WTC11 (cell line): ENCODE measurements around the gene NAV2. TPM values are rescaled to one million over a fixed set of nuclear protein-coding genes. Genes with fewer than 3 reads are reported as not detected.

Source experiments
- ATAC-seq: fragments of 200-7000 bp; cut with Tn5 transposase; 2 replicates; pipeline ENCODE4 v1.10.0; 2021; ENCODE audit warnings: mild to moderate bottlenecking, moderate library complexity
- CTCF ChIA-PET: fragments of 300-600 bp; sonication (Branson Sonifier 250); formaldehyde crosslinking; loops from one replicate; lab custom pipeline; 2021; ENCODE audit warnings: antibody characterized with exemption; lab: Charles Lee
- POLR2A ChIA-PET: fragments of 350-600 bp; sonication (Branson Sonifier 250); formaldehyde crosslinking; loops from one replicate; lab custom pipeline; 2021; ENCODE audit warnings: antibody characterized with exemption; lab: Charles Lee
- DNase-seq: peaks from one replicate; pipeline ENCODE4 v3.0.0; 2021; ENCODE audit warnings: low spot score
- H3K27ac Mint-ChIP-seq: 2 replicates; pipeline ENCODE4 v1.8.0; 2021; ENCODE audit warnings: mixed read lengths
- H3K27me3 Mint-ChIP-seq: 2 replicates; pipeline ENCODE4 v1.8.0; 2021; ENCODE audit warnings: low read depth, mild to moderate bottlenecking, moderate library complexity, mixed read lengths
- H3K36me3 Mint-ChIP-seq: 2 replicates; pipeline ENCODE4 v1.8.0; 2021; ENCODE audit warnings: mixed read lengths
- H3K4me1 Mint-ChIP-seq: 2 replicates; pipeline ENCODE4 v1.8.0; 2022; ENCODE audit warnings: mixed read lengths
- H3K4me3 Mint-ChIP-seq: 2 replicates; pipeline ENCODE4 v1.8.0; 2021; ENCODE audit warnings: mild to moderate bottlenecking, moderate library complexity, mixed read lengths
- H3K9me3 Mint-ChIP-seq: 2 replicates; pipeline ENCODE4 v1.8.0; 2021; ENCODE audit warnings: mixed read lengths
- AFF4 ChIP-seq: sonication (generic); formaldehyde crosslinking; IDR thresholded peaks from 2 replicates; pipeline ENCODE4 v1.8.1; 2023; ENCODE audit warnings: mild to moderate bottlenecking, missing genetic modification reagents, borderline replicate concordance
- CDX4 ChIP-seq: fragments of 250-450 bp; sonication (Bioruptor Pico); IDR thresholded peaks from 2 replicates; pipeline ENCODE4 v1.9.0; 2021; ENCODE audit warnings: moderate library complexity, mild to moderate bottlenecking, inconsistent platforms, borderline replicate concordance
- ETV6 ChIP-seq: sonication (generic); formaldehyde crosslinking; IDR thresholded peaks from 2 replicates; pipeline ENCODE4 v1.8.1; 2022; ENCODE audit warnings: mild to moderate bottlenecking, missing genetic modification reagents
- FOXP1 ChIP-seq: sonication (generic); formaldehyde crosslinking; IDR thresholded peaks from 2 replicates; pipeline ENCODE4 v1.8.0; 2022; ENCODE audit warnings: missing genetic modification reagents, mild to moderate bottlenecking, moderate library complexity, borderline replicate concordance
- HMGXB4 ChIP-seq: sonication (generic); formaldehyde crosslinking; IDR thresholded peaks from 2 replicates; pipeline ENCODE4 v1.8.1; 2023; ENCODE audit warnings: mild to moderate bottlenecking, moderate library complexity, missing genetic modification reagents
- IRF2 ChIP-seq: sonication (generic); formaldehyde crosslinking; IDR thresholded peaks from 2 replicates; pipeline ENCODE4 v1.8.0; 2022; ENCODE audit warnings: low read depth, missing genetic modification reagents, borderline replicate concordance
- NR1H2 ChIP-seq: sonication (generic); formaldehyde crosslinking; IDR thresholded peaks from 2 replicates; pipeline ENCODE4 v1.9.0; 2021; ENCODE audit warnings: mild to moderate bottlenecking, moderate library complexity, missing genetic modification reagents
- NR2C2 ChIP-seq: sonication (generic); formaldehyde crosslinking; IDR thresholded peaks from 2 replicates; pipeline ENCODE4 v1.8.0; 2022; ENCODE audit warnings: mild to moderate bottlenecking, missing genetic modification reagents
- PREB ChIP-seq: sonication (generic); formaldehyde crosslinking; IDR thresholded peaks from 2 replicates; pipeline ENCODE4 v1.8.1; 2022; ENCODE audit warnings: mild to moderate bottlenecking, missing genetic modification reagents, moderate library complexity, borderline replicate concordance
- PRRX2 ChIP-seq: fragments of 250-450 bp; sonication (Bioruptor Pico); IDR thresholded peaks from 2 replicates; pipeline ENCODE4 v1.8.0; 2021; ENCODE audit warnings: mild to moderate bottlenecking
- STAT6 ChIP-seq: sonication (generic); formaldehyde crosslinking; conservative IDR thresholded peaks from 2 replicates; pipeline ENCODE4 v1.8.1; 2023; ENCODE audit warnings: mild to moderate bottlenecking, low read depth, missing genetic modification reagents, moderate library complexity
- ZMAT4 ChIP-seq: fragments of 250-450 bp; sonication (Bioruptor Pico); IDR thresholded peaks from 2 replicates; pipeline ENCODE4 v1.9.0; 2021; ENCODE audit warnings: mild to moderate bottlenecking
- ZNF232 ChIP-seq: sonication (generic); formaldehyde crosslinking; IDR thresholded peaks from 2 replicates; pipeline ENCODE4 v1.8.0; 2022; ENCODE audit warnings: mild to moderate bottlenecking, missing genetic modification reagents
- ZNF263 ChIP-seq: sonication (generic); formaldehyde crosslinking; IDR thresholded peaks from 2 replicates; pipeline ENCODE4 v1.8.1; 2022; ENCODE audit warnings: low read depth, mild to moderate bottlenecking, moderate library complexity, missing genetic modification reagents
- ZNF532 ChIP-seq: fragments of 250-450 bp; sonication (Bioruptor Pico); IDR thresholded peaks from 2 replicates; pipeline ENCODE4 v1.9.0; 2021; ENCODE audit warnings: mild to moderate bottlenecking, borderline replicate concordance
- ZSCAN18 ChIP-seq: fragments of 250-450 bp; sonication (Bioruptor Pico); IDR thresholded peaks from 2 replicates; pipeline ENCODE4 v2.1.2; 2022; ENCODE audit warnings: mild to moderate bottlenecking, moderate library complexity
- total RNA-seq: library from RNA; stranded (reverse); gene quantifications from 3 replicates; pipeline ENCODE4 v1.2.3, GENCODE V29; 2021

Gene NAV2
- total RNA-seq, 1 experiment from 2014 or later, result 42.8 TPM

- Mint-ChIP-seq H3K9me3 (no peaks in the 10 kb centered on the region), H3K4me3 (no peak overlapping the region), H3K27me3 (no peaks in the 10 kb centered on the region), H3K36me3 (peaks cover 8% of the 10 kb centered on the region), H3K27ac (peak overlapping the region; percentile 54; the same call in 1 of the 2 replicates), H3K4me1 (peaks cover 87% of the 10 kb centered on the region)
- TF ChIP-seq ZNF263 (CRISPR knock-in tag) (no peak), AFF4 (CRISPR knock-in tag) (no peak), NR1H2 (CRISPR knock-in tag) (no peak), CDX4 (no peak), PRRX2 (CRISPR knock-in tag) (no peak), ZMAT4 (no peak), ZSCAN18 (CRISPR knock-in tag) (no peak), HMGXB4 (CRISPR knock-in tag) (no peak), ZNF532 (CRISPR knock-in tag) (no peak), ETV6 (CRISPR knock-in tag) (no peak), ZNF232 (CRISPR knock-in tag) (no peak), STAT6 (no peak), FOXP1 (CRISPR knock-in tag) (no peak), IRF2 (CRISPR knock-in tag) (no peak), NR2C2 (CRISPR knock-in tag) (no peak), PREB (CRISPR knock-in tag) (no peak)
- ATAC-seq (no peak), DNase-seq (no peak)
- POLR2A ChIA-PET, result interaction anchor here (1.2 kb wide), 1 partner anchor 104 kb away, joined by 3 read pairs; no protein-coding TSS in a partner anchor
- CTCF ChIA-PET, result no interaction called here
Measured at GRCh38 chr11:19869946-19870589, 157.4 kb downstream of the NAV2 start.
